HG02973 (cell line): ENCODE data around the gene MSX1.
"Not testable (repeated sequence)": the region's sequence is repeated elsewhere in the genome, so short reads cannot be mapped to it uniquely, and the experiment has no call there.

Experiments
- ATAC-seq: cut with Tn5 transposase; IDR thresholded peaks from one replicate; pipeline ENCODE4 v1.9.1; 2021; ENCODE audit warnings: moderate library complexity; ENCODE audit not compliant: unreplicated experiment

Gene MSX1

DNA sequence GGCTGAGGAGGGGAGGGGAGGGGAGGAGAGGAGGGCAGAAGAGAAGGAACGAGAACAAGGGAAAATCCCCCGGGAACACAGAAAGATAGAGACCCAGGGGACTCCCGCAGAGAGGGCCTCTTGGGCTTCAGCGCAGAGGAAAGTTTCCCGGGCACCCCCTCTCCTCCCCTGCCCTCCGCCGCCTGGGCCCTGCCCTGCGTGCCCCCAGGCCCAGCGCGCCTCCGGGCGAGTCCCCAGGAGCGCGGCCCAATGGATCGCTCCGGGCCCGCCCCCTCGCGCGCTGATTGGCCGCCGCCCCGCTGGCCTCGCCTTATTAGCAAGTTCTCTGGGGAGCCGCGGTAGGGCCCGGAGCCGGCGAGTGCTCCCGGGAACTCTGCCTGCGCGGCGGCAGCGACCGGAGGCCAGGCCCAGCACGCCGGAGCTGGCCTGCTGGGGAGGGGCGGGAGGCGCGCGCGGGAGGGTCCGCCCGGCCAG, at the start of gene MSX1:
TSS of gene MSX1 (plus strand) at position 341 of the 474 bp plus-strand sequence. CDS start 235 bp downstream, outside the sequence.
- ATAC-seq, result peak; percentile 74

DNA sequence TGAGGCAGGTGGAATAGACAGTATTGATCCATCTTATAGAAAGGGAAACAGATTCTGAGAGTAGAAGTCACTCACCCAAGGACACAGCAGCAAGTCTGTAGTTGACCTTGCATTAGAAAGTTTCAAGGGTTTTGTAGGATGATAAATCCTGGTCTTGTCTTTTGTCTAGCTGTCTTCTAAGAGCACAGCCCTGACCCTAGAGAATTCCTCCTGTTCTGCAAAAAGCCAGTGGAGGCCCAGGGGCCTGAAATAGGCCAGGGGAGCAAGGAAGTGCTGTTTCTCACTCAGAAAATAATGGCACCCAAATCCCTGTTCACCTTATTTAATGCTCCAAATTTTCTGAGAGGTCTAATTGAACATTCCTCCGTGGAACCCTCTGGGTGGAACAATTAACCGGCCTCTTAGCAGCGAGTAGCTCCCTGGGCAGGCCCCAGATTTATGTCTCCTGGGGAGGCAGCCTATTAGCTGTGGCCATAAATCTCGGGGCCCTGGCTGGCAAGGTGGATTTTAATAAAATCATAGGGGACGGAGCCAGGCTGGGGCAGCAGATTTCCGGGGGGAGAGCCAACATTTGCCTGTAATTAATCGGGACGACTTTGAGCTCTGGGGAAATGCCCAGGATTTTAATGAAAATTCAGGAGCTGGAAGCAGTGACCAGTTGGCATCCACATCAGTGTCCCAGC, 49.2 kb upstream of the MSX1 start:
- ATAC-seq, result no peak

DNA sequence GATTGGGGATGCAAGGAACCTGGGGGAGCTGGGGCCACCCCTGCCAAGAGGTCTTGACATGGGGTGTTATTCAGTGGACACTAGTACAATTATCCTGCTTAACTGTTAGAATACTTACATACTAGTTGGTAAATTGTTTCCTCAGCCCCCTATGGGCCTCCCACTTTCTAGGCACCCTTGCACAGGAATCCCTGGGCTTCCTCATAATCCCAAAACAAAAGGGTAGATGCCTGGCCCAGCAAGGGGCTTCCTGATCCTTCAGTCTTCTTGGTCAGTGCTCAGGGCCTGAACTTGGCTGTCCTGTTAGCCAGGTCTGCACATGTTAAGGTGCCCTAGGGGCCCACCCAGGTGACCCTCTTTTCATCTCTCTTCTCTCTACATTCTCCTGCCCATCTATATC, 48.7 kb upstream of the MSX1 start:
- no peak for ATAC-seq

DNA sequence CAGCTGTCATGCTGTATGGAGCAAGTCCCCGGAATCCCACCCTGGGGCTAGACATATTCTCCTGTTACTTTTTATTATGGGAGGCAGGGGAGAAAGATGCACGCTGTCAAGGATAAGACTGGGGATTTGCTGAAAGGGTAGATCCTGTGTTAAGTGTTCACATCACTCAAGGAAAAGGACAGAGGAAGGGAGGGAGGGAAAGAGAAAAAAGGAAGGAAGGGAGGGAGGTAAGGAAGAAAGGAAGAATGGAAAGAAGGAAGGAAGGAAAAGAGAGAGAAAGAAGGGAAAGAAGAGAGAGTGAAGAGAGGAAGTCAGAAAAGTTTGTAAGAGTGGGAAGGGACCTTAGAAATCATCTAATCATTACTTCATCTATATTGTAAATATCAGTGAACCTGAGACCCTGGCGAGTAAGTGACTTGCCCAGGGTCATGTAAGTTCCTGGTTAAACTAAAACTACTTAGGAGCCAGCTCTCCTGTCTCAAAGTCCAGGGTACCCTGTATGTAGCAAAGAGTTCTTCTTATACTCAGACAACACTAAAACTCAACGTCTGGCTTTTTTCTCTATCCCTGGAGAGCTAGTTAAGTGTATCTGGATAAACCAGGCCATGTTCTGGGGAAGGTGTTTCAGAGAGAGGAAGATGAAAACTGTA, 47.2 kb upstream of the MSX1 start:
- no peak for ATAC-seq

DNA sequence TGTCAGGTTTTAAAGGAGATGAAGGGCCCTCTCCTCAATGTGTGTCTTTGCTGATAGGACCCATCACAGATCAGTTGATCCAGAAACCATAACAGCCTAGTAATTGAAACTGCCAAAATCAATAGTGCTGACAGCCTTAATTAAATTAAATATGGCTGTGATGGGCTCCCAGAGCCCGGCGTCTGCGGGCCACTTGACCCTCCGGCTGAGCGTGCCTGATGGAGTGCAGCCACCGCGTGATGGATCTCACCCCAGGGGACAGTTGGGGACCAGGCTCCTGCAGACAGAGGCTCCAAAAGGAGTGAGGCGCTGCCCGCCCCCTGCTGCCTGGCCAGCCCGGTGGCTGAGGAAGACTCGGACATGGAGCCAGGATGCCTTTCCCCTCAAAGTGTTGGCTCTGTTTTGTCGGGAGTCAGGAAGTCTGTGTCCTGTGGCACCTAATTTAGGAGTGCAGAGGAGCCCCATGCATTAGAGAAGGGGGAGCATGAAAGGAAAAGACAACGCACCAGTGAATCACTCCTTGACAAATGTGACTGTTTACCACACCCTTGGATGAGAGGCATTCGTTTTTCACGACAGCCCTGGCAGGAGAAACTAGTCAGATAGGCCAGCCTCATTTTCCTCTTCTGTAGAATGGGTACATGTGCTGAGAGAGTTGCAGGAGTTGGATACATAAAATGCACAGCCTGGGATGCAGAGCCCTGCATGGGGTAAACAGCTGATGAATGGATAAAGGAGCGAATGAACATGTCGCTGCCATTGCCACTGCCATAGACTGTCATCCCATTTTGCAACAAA, 40.9 kb upstream of the MSX1 start:
- no peak for ATAC-seq

DNA sequence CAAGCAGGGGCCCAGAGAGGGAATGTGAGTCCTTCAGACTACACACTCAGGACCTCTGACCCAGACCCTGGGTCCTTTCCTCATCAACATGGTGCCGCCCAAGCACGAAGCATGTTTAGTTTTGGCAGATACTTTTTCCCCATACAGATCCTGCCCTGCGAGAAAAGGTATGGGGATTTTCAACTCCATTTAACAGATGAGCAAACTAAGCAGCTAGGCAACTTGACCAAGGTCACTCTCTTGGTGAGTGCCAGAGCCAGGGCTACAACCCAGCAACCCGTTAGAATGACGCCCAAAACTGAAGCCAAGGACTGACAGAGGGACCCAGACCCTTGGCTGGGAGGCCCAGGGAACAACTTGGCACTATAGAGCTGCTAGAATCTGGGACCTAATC, 40.3 kb upstream of the MSX1 start:
- no peak for ATAC-seq

DNA sequence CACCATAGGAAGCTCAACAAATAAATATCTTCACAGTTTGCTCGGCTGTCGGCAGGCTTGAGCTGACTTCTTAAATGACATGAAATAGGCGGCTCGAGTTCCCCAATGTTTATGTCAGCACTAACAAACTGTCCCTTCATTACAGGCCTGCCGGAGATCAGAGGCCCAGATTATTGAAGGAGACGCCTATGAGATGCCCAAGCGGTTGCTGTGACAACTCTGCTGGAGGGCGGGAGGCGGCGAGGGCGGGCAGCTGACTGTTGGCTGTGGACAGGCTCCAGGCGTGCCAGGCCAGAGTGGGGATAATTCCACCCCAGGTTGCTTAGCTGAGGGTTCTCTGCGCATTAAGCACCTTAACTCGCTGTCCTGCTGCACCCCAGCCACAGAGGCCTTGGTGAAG, 39.2 kb upstream of the MSX1 start:
- no peak for ATAC-seq

DNA sequence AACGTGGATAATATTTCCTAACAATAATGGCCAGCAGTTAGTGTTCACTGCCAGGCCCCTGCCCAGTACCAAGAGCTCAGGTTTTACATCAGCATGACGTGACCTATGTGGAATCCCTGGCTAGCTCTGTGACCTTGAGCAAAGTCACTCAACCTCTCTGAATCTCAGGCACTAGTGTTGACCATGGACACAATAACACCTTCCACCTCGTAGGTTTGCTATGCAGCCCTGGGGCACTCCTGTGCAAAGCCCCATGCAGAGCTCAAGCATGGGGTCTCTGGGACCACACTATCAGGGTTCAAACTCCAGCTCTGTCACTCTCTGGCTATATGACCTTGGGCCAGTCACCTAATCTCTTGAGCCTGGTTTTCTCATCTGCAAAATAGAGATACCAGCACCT, 38.7 kb upstream of the MSX1 start:
- no peak for ATAC-seq

DNA sequence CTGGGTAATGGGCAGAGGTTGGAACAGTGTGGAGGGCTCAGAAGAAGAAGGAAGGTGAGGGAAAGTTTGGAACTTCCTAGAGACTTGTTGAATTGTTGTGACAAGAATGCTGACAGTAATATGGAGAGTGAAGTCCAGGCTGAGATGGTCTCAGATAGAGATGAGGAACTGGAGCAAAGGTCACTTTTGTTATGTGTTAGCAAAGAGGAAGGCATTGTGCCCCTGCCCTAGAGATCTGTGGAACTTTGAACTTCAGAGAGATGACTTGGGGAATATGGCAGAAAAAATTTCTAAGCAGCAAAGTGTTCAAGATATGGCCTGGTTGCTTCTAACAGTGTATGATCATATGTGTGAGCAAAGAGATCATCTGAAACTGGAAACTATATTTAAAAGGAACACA, 37.9 kb upstream of the MSX1 start:
- ATAC-seq, result no peak

DNA sequence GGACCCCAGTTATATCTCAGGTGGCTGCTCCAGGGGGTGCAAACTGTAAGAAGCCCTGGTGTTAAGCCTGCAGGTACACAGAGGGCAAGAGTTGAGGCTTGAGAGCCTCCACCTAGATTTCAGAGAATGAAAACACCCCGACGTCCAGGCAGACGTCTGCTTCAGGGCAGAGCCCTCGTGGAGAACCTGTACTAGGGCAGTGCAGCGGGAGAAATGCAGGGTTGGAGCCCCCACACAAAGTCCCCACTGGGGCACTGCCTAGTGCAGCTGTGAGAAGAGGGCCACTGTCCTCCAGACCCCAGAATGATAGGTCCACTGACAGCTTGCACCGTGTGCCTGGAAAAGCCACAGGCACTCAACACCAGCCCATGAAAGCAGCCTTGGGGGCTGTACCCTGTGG, 37.2 kb upstream of the MSX1 start:
- not testable (repeated sequence) for ATAC-seq

DNA sequence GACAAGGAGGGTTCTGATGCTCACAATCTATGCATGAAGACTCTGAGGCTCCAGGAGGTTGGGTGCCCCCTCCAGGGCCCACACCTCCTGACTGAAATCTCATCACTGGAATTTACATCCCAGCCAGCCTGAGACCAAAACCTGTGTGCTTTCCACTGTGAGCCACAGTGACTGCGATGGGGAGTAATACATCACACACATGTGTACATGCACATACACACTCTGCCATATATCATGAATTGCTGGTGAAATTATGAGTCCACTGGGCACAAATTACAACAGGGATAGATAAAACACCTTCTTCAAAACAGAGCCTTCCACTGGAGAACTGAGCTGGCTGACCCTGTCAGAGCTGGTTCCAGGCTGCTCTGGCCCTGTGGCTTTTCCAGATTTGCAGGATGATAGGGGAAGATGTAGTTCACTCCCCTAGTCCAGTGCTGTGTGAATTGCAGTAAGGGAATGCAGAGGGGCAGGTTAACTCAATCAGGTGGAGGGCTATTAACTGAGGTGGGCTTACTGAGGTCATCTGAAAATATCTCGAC, 35.8 kb upstream of the MSX1 start:
- ATAC-seq, result no peak

DNA sequence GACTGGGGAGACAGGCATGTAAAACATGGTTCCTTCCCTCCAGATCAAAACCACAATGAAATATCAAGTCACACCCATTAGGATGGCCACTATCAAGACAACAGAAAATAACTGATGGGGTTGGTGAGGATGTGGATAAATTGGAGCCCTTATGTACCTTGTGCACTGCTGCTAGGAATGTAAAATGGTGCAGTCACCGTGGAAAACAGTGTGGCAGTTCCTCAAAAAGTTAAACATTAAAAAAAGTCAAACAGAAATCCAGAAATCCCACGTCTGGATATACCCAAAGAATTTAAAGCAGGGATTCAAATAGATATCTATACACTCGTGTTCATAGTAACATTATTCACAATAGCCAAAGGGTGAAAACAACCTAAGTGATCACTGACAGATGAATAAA, 35.2 kb upstream of the MSX1 start:
- ATAC-seq, result no peak

DNA sequence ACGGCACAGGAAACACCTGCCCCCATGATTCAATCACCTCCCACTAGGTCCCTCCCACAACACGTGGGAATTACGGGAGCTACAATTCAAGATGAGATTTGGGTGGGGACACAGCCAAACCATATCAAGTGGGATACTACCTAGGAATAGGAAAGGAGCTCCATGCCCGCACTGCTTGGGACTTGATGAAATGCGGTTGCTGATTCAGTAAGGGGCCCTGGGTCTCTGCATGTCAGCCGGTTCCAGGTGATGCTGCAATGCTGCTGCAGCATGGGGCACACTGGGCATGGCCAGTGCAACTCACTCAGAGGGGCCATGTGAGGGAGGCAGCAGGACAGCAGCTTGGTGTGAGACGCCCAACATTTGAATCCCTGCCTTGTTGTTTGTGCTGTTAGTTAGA, 34.0 kb upstream of the MSX1 start:
- no peak for ATAC-seq

DNA sequence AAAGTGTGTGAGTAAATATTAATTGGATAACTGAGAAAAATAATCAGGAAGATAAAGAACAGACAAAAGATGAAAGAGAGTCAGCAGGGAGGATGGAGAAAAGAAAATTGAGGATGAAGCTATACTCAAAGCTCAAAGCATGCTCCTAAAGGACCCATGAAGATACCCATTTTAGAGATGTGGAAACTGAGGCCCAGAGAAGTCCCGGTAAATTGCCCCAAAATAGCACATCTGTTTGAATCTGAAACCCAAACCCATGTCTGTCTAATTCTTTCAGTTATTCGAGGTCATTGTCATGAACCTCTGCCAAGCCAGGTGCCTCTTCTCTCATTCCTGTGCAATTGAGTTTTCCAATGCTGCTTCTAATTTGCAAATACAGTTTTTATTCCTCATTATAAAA, 29.6 kb upstream of the MSX1 start:
- no peak for ATAC-seq

DNA sequence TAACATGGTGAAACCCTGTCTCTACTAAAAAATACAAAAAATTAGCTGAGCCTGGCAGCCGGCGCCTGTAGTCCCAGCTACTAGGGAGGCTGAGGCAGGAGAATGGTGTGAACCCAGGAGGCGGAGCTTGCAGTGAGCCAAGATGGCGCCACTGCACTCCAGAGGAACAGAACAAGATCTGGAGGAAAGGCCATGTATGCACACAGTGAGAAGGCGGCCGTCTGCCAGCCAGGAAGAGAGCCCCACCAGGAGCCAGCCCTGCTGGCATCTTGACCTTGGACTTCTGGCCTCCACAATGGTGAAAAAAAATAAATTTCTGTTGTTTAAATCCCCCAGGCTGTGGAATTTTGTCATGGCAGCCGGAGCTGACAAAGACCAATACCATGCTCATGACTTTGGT, 28.2 kb upstream of the MSX1 start:
- ATAC-seq, result no peak

DNA sequence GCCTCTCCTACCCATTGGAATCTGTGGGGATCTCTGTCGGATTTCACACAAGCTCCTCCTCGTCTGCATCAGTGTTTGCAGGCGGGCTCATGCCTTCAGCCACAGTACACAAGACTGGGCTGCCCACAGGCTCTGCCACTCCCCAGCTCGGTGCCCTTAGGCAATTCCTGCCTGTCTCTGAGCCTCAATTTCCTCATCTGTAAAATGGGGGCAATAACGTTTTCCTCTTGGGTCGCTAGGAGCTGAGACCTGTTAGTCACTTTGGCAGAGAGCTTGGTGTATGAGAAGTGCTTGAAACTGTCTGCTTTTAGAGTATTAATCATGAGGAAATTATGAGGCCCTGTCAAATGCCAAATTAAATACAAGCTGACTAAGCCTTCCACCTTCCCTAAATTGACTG, 27.6 kb upstream of the MSX1 start:
- no peak for ATAC-seq

DNA sequence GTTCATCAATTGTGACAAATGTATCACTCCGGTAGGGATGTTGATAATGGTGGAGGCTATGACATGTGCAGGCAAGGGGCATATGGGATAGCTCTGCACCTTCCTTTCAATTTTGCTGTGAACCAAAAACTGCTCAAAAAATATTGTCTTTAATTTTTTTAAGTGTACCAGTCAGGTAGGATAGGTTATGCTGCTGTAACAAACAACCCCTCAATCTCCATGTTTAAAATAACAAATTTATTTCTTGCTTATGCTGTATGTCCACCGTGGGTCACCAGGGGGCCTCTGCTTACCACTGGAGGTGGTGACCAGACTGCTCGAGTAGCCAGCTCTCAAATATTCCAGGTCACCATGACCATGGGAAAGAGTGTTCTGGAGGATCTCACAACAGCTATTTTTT, 23.4 kb upstream of the MSX1 start:
- ATAC-seq, result no peak

DNA sequence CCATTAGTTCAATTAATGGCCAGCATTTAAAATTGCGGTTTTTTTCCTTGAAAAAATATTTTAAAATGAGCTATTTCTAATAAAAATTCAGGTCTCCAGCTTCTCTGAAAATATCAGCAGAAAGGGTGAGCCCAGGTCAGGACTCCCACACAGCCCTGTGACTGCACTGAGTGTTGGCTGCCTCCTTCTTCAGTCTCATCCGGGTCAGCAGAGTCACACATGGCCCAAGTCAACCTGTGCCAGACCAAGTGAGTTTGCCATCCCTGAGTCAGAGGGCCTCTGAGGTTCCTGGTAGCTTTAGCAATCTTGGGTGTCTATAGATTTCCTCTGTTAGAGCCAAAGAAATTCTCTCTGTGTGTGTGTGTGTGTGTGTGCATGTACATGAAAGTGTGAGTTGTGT, 22.1 kb upstream of the MSX1 start:
- ATAC-seq, result no peak

DNA sequence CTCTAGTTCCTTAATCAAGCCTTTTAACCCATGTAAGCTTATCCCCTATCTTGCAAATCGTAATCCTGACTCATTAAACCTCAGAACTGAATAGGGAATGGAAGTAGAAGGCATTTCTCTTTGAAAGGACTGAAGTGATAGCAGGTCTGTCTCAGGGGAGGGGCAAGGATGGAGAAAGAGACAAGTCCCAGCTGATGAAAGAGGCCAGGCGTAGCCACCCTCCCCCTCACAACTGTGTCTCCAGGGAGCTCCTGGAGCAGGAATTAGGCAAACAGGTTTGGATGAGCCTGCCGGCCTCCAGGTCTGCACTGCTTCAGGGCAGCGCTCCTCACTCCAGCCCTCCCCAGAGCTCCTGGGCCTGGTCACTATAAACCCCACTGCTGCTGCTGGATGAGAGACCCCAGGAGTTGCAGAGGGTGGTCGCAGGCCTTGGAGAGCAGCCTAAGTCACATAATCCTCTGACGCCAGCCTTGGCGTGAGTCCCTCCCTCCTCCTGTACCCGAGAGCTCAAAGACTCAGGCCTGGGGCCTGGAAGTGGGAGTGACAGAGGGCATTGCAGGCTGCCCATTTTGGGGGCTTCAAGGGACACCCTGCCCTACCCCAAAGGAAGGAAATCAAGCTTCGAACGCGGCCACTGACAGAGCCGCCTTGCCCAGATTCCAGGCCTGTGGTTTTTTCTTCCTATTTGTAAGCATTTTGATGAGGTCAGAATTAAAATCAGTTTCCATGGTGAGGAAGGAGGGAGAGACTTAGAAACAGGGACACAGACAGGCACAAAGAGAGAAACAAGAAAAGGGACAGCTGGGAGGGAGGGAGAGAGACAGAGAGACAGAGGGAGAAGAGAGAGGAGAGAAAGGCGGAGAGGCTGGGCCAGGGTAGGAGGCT, 21.2 kb upstream of the MSX1 start:
- ATAC-seq, result no peak

DNA sequence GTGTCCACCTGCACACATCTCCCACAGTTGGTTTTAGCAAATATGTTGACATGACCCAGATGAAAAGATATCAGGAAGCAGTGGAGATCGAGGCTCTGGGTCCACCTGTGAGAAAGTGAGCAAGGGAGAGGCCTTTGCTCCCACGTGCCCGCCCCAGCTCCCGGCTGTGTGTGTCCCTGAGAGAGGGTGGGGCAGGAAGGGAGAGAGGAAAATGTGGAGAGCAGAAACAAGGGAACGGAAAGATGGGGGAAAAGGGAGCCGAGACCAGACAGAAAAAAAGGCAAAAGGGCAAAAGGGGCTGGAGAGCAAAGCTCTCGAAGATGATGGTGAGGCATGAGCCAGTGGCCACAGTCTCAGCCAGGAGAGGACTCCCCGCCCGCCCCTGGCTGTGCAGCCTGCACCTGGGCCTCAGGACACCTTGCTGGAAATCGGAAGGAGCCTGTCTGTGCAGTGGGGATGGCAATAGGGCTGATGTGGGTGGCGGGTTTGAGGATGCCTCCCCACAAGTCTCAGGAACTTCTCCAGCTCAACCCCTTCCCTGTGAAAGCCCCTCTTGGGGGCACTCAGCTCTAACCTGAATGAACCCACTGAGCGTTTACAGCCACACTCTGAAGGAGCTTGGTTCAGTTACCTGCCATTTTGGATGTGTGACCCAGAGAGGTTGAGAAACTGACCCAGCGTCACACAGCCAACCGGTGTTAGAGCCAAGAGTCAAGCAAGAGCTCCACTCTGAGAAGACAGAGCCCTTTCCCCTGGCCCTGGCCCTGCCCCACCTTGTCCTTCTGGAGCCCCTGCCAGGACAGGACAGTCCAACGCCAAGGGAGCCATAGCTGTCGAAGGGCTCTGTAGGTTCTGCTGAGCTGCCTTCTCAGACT, 20.3 kb upstream of the MSX1 start:
- no peak for ATAC-seq
